ENCODE results near the gene TNIK.

- TF ChIP-seq EZH2 (IDR thresholded peaks at IDR 0.05; ENCODE audit: low read length, unreplicated experiment) (no peak), CTCF (conservative IDR thresholded peaks at IDR 0.05; ENCODE audit: low read depth, low read length) (peak; percentile 18; the same call in 1 of the 2 replicates), EZH2phosphoT487 (IDR thresholded peaks at IDR 0.05; ENCODE audit: borderline replicate concordance, low read length) (no peak)
These were observed 346.5 kb downstream of the TNIK start for GRCh38 chr3:171113716-171114115.
